ENCODE measurements around the gene CCDC102B.
"Not testable (repeated sequence)": the region's sequence is repeated elsewhere in the genome, so short reads cannot be mapped to it uniquely, and the experiment has no call there.

Gene CCDC102B

DNA sequence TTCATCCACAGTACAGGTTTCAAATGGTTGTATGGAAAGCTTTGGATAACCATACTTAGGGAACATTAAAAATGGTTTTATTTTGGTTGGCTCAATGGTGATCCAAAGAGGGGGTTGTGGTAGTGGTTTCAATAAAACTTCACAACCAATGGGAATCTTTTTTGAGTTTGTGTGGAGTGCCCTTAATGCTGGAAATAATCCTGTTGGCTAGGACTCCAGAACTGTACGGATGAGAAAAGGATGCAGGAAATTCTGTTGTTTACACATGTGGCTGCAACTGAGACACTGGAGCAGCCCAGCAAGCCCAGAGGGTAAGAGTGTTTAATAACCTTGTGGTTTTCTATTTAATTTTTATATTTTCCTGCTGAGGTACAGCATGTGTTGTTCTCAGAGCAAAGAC, at the start of gene CCDC102B:
Gene CCDC102B, plus strand, starts transcription at position 210 of the 400 bp plus-strand sequence. CDS start 38,684 bp downstream, outside the sequence.
- DNase-seq: no peak

DNA sequence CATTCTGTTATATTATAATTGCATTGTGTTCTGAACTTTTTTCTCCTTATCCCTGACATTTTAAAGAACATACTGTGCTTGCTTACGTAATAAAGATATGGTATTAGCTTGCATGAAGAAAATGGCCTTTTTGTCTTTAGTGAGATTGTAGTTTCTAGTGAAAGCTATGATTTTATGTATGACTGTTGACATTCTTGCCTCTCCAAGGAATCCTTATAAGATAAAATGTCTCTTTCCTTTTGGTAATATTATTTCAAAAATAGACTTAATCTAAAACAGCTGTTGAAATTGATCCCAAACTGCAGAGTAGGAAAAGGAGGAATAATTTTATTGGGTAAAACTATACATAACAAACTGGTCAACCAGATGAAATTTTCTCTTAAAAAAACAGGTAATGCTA, 40.8 kb upstream of the CCDC102B start:
- DNase-seq: no peak

DNA sequence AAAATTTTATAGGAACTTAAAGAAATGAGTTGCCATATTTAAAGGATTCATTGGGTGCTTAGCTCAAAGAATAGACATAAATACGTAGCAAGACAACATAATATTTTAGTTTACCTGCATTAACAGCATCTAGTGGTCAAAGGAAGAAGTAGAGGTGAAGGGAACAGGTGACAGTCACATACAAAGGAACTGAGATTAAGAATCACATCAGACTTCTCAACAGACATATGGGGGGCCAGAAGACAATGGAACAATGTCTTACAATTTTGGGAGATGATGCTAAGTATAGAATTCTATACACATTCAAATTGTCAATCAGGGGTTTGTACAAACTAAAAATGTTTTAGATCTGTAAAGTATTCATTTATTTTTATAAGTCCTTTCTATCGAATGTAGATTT, 38.6 kb upstream of the CCDC102B start:
- no peak for DNase-seq

DNA sequence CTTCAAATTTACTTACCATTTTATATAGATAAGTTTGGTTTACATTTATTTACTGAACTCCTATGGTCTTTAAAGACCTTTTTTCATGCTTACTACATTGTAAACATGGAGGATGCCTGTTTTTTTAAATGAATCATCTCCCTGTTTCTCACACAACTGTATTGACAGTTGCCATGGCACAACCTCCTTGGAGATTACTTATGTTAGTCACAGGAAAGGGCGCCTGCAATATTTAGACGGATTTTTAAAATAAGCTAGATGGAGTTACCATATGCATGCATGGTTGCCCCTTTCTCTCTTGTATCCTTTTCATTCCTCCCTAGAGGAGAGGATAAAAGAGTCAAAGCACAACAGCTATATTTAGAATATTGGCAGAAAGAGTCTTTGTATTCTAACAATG, 34.8 kb upstream of the CCDC102B start:
- no peak for DNase-seq

DNA sequence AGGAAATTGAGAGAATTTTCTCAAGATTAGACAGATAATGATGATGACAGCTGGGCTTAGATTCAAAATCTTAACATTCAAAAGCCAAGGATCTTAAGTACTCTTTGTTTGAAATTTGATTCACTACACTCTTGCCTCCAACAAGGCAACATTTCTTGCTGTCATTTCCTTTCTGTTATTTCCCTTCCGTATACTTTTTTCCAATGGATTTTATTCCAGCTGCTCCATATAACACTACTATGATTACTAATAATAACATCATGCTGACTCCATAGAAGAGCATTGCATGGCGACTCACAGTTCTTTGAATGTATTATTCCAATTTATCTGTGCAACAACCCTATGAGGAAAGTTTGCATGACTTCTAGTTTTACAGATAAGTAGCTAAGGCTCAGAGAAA, 33.9 kb upstream of the CCDC102B start:
- no peak for DNase-seq

DNA sequence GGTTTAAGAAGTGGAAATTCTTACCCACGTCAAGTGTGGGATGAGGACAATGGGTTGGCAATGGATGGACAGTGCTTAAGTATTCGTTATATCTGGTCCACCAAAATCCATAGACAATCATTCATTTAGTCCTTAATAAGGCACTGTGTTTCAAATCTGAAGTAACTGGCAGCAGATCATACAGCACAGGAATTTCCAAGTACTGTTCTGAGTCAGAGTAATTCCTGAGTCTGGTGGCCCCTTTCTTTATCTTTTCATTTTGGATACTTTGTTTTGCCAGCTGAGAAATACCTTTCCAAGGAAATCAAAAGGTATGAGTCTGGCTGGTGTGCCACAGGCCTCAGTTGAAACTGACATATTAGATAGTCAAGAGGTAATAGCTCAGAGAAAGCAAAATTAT, 31.4 kb upstream of the CCDC102B start:
- DNase-seq: no peak

DNA sequence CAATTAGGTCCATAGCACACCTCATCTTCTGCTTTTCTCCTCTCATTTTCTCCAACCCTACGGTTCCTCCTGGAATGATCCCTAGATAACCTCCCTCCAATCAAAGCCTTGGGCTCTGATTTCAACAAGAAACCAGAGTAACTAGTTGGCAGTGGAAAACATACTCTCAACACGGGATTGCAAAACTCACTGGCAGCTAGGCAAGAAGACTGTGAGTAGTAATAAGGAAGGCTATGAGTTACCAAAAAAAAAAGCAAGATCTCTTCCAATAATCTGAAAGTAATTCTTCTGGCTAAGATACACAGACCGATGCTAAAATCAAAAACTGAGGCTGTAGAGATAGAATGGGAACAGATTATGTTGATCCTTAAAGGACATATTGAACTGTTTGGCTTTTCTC, 28.4 kb upstream of the CCDC102B start:
- DNase-seq: no peak

DNA sequence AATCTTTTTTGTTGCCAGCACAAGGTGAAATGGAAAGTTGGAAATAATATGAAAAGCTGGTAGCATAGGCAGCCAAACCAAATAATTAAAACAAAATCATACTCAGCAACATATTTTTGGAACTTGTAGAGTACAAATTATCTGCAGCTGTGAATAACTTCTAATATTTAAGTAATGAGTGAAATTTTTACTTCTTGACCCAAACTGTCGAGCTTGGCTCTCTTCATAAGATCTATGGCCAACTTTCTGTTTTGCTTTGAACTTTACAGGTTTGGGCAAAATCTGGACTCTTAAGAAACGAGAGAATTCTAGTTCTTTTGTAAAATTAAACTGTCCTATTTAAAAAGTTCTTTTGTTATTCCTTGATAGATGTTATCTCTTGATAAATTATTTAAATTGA, 25.6 kb upstream of the CCDC102B start:
- no peak for DNase-seq

DNA sequence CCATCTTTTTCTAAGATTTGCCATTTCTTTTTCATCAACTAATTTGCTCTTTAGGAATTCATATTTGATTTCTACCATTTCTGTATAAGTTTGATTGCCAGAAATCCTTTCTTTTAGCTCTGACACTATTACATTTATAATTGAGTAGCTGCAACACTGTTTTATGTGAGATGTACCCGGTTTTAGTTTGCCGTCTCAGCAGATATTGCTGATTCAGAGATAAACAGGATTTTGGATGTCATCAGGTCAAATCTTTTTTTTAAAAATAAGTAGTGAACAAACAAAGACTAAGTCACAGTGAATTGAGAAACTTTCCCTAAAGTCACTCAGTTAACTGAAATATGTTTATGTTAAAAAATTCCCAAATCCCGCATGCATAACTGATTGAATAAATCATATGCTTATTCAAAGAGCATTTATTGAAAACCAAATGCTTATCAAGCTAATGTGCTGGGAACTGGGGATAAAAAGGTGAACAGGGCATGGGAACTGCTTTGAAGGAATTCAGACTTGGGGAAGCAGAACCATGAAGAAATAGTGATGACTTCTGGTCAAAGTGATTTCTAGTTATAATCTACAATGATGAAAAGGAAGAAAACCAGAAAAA, 19.5 kb upstream of the CCDC102B start:
- DNase-seq: no peak

DNA sequence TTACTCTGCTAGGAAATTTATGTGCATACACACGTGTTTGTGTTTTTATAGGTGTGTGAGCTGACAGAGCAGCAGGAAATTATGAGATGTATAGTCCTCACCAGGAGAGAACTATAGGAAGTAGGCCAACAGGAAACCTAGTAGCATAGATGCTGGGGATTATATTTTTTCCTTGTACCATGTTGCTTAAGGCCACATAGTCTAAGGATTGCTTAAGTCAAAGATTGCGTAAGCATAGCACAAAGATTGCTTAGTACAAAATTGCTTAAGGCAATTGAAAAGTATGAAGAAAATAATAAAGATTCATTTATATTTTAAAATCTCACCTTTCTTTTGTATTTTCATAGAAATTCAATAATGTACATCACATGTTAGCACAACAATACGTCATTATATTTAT, 18.7 kb upstream of the CCDC102B start:
- no peak for DNase-seq

DNA sequence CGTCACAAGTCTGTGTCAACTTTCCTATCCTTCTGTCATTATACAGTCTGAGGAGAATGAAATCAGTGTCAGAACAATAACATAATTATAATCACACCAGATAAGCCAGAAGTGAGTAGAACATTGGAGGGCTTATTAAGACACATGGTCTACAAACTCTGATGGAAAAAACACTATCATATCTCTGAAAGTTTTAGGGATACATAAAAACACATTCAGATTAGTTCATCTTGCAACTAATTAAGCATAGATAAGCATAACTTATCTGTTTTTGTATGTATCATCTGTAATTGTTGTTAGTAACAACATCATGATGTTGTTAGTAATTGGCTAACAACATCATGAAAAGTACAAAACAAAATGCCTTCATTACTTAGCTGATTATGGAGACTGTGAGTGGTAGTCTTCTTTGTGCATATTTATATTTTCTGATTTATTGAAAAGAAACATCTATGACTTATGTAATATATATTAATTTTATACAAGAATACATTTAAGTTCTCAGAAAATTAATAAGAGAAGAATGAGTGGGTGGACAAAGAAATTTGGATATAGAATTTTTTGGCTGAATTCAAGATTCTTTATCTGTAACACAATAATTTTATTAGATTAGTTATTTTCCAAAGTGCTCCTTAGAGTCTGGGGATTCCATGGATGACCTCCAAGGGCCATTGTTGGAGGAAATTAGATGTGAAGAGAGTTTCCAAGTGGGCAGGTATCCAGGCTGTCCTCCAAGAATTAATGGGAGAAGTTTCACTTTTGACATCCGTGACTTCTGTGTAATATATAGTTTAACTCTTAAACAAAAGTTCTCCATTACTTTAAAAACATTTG, 16.9 kb upstream of the CCDC102B start:
- DNase-seq: no peak

DNA sequence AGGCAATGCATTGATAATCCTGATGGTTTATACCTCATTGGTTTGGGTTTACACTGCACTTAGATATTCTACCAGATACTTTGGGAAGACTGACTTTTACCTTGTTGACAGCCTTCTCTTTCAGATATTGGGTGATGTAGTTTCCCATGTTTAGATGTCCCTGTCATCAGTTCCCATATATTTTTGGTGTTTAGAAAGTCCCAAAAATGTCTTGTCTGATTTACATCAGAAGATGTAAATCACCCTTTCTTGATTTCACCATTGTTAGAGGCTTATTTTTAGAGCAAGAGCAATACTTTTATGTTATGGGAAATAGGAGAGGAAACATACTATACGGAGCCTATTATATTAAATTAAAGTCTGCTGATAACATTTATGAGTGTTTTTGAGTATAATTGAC, 14.4 kb upstream of the CCDC102B start:
- DNase-seq: no peak

DNA sequence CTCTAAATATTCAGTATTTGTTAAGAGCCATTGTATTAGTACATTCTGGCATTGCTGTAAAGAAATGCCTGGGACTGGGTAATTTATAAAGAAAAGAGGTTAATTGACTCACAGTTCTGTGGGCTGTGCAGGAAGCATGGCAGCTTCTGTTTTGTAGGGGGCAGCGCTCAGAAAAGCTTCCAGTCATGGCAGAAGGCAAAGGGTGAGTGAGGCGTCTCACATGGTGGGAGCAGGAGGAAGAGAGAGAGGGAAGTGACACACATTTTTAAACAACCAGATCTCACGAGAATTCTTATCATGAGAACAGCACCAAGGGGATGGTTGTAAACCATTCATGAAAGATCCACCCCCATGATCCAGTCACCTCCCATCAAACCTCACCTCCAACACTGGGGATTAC, 13.8 kb upstream of the CCDC102B start:
- no peak for DNase-seq

DNA sequence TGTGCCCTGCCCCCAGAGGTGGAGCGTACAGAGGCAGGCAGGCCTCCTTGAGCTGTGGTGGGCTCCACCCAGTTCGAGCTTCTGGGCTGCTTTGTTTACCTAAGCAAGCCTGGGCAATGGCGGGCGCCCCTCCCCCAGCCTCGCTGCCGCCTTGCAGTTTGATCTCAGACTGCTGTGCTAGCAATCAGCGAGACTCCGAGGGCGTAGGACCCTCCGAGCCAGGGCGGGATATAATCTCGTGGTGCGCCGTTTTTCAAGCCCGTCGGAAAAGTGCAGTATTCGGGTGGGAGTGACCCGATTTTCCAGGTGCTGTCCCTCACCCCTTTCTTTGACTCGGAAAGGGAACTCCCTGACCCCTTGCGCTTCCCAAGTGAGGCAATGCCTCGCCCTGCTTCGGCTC, 7.6 kb upstream of the CCDC102B start:
- DNase-seq: not testable (repeated sequence)

DNA sequence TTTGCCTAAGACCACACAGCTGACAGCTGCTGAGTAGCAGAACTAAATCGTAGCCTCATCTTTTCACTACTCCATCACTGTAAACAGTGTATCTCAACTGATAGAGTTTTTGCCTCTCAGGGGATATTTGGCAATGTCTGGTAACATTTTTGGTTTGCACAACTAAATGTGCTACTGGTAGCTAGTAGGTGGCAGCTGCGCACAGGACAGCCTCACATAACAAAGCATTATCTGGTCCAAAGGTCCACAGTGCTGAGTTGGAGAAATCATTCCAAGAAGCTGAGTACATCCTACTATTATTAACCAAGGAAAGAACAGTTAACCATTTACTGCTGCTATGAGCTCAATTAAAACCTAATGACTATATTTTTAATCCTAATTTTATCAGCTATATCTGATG, 6.1 kb upstream of the CCDC102B start:
- DNase-seq: no peak

DNA sequence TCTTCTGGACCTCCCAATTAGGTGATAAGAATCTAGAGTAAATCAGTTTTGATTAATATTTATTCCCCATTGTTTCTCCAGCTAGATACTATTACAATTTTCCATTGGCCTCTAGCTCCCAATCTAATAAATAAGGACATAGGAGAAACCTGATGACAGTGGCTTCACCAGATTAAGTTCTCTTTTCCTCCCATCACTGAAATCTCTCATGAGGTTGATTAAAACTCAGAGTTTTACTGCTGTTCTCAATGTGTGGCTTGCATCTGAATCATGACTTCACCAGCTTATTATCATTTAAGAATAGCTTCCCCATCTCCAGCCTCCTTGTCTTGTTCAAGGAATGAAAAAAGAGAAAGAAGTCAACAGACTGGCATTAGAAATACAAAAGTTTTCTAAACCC, 3.9 kb upstream of the CCDC102B start:
- no peak for DNase-seq

DNA sequence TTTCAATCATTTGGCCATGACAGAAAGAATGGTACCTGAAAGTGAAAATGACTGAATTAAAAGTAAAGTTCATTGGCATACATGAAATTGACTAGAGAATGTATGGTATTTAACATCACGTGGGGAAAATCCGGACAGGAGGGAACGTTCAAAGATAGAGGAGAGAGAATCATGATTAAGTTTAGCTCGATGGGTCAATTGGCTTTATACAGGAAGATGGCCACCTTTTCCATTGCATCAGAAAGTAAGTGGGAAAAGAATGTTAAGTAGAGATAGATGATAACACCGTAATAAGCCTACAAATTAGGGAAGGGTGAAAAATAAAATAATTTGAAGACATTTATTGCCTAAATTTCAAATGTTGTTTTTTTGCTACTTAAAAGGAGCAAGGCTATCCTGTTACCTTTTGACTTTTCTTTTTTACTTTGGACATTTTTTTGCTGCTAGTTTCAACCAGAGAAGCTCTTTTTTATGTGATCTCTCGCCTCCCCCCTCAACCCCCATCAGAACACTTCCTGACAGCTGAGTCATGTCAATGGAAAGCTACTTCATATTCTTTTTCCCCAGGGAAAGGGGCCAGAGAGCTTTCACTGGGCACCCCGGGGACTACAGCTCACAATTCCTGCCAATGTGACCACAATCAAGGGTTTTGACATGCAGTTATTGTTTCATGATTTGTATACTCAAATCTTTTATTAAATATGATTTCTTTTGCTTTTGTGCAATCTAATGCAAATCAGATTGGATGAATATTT, 767 bp upstream of the CCDC102B start:
- no peak for DNase-seq

DNA sequence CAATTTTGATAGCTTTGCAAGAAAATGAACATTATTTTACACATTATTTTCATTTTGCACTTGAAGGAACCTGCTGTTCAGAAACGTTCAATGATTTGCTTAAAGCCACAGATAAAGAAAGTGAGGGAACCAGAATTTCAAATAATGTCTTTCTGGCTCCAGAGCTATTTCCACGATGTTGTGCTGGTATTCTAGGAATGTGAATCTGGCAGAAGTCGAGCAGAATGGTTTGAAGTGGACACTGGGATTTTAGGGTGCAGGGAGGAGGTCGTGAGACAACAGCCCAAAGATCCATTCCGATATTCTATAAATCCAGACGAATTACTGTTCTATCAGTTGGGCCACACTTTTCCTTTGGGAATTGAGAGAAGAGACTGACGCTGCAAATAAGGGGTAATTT, 2.2 kb downstream of the CCDC102B start:
- no peak for DNase-seq

DNA sequence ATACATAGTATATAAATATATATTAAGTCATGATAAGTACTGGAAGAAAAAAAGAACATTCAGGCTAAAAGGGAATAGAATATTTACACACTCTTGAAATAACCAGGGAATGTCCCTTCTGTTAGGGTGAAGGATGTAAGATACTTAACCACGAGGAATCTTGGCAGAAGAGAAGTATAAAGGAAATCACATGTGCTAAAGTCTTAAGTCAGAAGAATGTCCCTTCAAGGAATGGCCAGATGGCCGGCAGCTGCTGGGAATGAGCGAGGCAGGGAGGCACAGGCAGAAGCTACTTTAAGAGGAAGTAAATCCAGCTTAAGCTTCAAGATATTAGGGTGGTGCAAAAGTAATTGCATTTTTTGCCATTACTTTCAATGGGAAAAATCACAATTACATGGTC, 5.5 kb downstream of the CCDC102B start:
- no peak for DNase-seq

DNA sequence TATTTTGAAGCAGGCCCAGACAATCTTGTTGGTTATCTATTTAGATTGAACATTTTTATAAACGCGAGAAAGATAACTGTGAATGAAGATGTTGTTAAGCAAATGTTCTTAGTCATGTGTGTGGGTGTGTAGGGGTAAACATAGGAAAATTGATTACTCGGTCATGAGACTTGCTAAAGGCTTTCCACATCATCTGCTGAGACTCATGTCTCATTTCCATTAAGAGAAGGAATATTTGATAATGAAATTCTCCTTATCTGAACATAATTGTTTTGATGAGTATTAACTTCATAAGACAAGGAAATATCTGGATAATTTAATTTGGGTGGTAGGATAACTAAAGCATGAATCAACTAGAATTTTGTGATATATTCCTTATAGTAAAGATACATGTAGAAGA, 19.7 kb downstream of the CCDC102B start:
- DNase-seq: no peak

DNA sequence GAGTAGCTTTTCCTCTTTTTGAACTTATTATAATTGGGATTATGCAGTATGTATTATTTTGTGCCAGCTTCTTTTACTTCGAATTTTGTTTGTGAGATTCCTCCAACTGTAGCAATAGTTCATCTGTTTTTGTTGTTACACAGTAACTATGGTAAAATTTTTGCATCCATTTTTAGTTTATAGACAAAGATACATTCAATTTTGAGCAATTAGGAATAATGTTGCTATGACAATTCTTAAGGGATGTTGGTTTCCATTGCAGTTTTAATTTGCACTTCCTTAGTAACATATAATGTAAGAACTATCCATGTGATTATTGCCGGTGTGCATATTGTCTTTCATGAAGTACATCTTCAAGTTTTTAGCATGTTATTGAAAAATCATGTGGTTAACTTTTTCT, 20.7 kb downstream of the CCDC102B start:
- no peak for DNase-seq

DNA sequence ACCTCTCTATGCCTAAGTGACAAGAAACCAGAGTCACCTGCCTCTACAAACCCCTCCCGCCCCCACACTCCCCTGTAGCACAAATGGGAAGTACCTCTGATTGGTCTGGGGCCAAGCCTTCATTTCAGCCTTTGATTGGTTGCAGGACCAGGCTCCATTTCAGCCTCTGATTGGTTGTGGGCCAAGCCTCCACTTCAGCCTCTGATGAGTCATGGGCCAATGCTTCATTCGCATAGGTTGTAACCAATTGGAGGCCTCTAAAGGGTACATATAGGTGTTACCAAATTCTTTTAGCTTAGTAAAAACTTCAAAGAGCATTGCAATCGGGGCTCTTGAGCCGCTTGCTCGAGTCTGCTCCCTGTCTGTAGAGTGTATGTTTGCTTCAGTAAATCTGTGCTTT, 25.0 kb downstream of the CCDC102B start:
- no peak for DNase-seq

DNA sequence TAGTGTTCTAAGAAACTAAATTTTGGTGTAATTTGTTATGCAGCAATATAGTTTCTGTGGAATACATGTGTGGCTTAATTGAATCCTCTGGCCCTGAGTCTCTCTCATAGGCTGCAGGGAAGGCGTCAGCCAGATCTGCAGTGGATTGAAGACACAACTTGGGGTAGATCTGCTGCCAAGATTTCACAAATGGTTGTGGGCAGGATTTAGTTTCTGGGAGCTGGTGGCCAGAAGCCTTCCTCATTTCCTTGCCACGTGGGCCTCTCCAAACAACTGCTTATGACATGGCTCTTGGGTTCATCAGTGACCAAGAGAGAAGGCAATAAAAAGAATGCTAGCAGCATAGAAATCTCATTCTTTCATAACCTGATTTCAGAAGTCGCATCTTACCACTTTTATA, 28.2 kb downstream of the CCDC102B start:
- no peak for DNase-seq

Data from DMS79 treated with DMSO at 0.1 percent for 48 hours (cell line).